ENCODE results near the gene TEX22.

TEX22 gene

GRCh38 chr14:105412771-105413543, 14.6 kb downstream of the TEX22 start:
- no peak overlapping the region for H3K27ac ChIP-seq (ENCODE audit: low read length)
- no peaks in the 10 kb centered on the region for H3K36me3 ChIP-seq (replicated peaks; ENCODE audit: insufficient read depth, low read length)
- H3K4me3 ChIP-seq (ENCODE audit: low read length), result no peak overlapping the region
- H3F3A ChIP-seq (ENCODE audit: insufficient read depth, low read length), result no peaks in the 10 kb centered on the region
- H4K20me1 ChIP-seq (ENCODE audit: insufficient read depth, low read length), result no peaks in the 10 kb centered on the region
- DNase-seq, result no peak
- H3K9me2 ChIP-seq (replicated peaks; ENCODE audit: insufficient read depth, low read length), result no peaks in the 10 kb centered on the region
- H3K79me2 ChIP-seq (ENCODE audit: low read length), result no peaks in the 10 kb centered on the region
- H3K4me1 ChIP-seq (ENCODE audit: low read length), result no peaks in the 10 kb centered on the region
- H3K27me3 ChIP-seq (replicated peaks; ENCODE audit: insufficient read depth, low read length), result peaks cover 12% of the 10 kb centered on the region
- no peaks in the 10 kb centered on the region for H3K9me3 ChIP-seq (replicated peaks; ENCODE audit: insufficient read depth, low read length)
- H2AFZ ChIP-seq (ENCODE audit: low read length), result no peak overlapping the region
- H3K9ac ChIP-seq (ENCODE audit: low read length), result no peak overlapping the region
- H3K4me2 ChIP-seq (ENCODE audit: low read depth, low read length), result no peak overlapping the region
- TF ChIP-seq EZH2 (optimal IDR thresholded peaks at IDR 0.05; ENCODE audit: low read depth, low read length) (no peak), EZH2phosphoT487 (IDR thresholded peaks at IDR 0.05; ENCODE audit: low read length) (no peak), CTCF (IDR thresholded peaks at IDR 0.05; ENCODE audit: low read length) (no peak)

- no peaks in the 10 kb centered on the region for H3K4me1 ChIP-seq (ENCODE audit: low read length)
- H4K20me1 ChIP-seq (ENCODE audit: insufficient read depth, low read length), result no peaks in the 10 kb centered on the region
These were observed 15.2 kb downstream of the TEX22 start for GRCh38 chr14:105413544-105413886.

GRCh38 chr14:105414456-105415371, 16.4 kb downstream of the TEX22 start:
- Histone ChIP-seq H3K9me2 (replicated peaks; ENCODE audit: insufficient read depth, low read length) (no peaks in the 10 kb centered on the region), H3K27me3 (replicated peaks; ENCODE audit: insufficient read depth, low read length) (peaks cover 12% of the 10 kb centered on the region), H4K20me1 (ENCODE audit: insufficient read depth, low read length) (no peaks in the 10 kb centered on the region), H2AFZ (ENCODE audit: low read length) (no peak overlapping the region), H3K9ac (ENCODE audit: low read length) (no peak overlapping the region), H3K27ac (ENCODE audit: low read length) (no peak overlapping the region), H3K4me2 (ENCODE audit: low read depth, low read length) (no peak overlapping the region), H3K4me1 (ENCODE audit: low read length) (no peaks in the 10 kb centered on the region), H3K4me3 (ENCODE audit: low read length) (no peak overlapping the region), H3K36me3 (replicated peaks; ENCODE audit: insufficient read depth, low read length) (no peaks in the 10 kb centered on the region), H3K9me3 (replicated peaks; ENCODE audit: insufficient read depth, low read length) (no peaks in the 10 kb centered on the region), H3F3A (ENCODE audit: insufficient read depth, low read length) (no peaks in the 10 kb centered on the region), H3K79me2 (ENCODE audit: low read length) (no peaks in the 10 kb centered on the region)
- peak; percentile 9; the same call in 1 of the 2 replicates for TF ChIP-seq CTCF (IDR thresholded peaks at IDR 0.05; ENCODE audit: low read length)
- no peak for TF ChIP-seq EZH2 (optimal IDR thresholded peaks at IDR 0.05; ENCODE audit: low read depth, low read length)
- TF ChIP-seq EZH2phosphoT487 (IDR thresholded peaks at IDR 0.05; ENCODE audit: low read length), result no peak
- DNase-seq, result no peak

More at GRCh38 chr14:105413544-105413886, 15.2 kb downstream of the TEX22 start:
- H3K36me3 ChIP-seq (replicated peaks; ENCODE audit: insufficient read depth, low read length), result no peaks in the 10 kb centered on the region
- H3K79me2 ChIP-seq (ENCODE audit: low read length), result no peaks in the 10 kb centered on the region
- TF ChIP-seq CTCF (IDR thresholded peaks at IDR 0.05; ENCODE audit: low read length), result no peak
- TF ChIP-seq EZH2phosphoT487 (IDR thresholded peaks at IDR 0.05; ENCODE audit: low read length), result no peak
- no peak for TF ChIP-seq EZH2 (optimal IDR thresholded peaks at IDR 0.05; ENCODE audit: low read depth, low read length)
- no peak overlapping the region for H3K27ac ChIP-seq (ENCODE audit: low read length)
- no peaks in the 10 kb centered on the region for H3K9me2 ChIP-seq (replicated peaks; ENCODE audit: insufficient read depth, low read length)
- no peaks in the 10 kb centered on the region for H3K9me3 ChIP-seq (replicated peaks; ENCODE audit: insufficient read depth, low read length)
- DNase-seq, result no peak
- H3K4me3 ChIP-seq (ENCODE audit: low read length), result no peak overlapping the region
- H3K27me3 ChIP-seq (replicated peaks; ENCODE audit: insufficient read depth, low read length), result peaks cover 12% of the 10 kb centered on the region
- no peak overlapping the region for H3K9ac ChIP-seq (ENCODE audit: low read length)
- H3K4me2 ChIP-seq (ENCODE audit: low read depth, low read length), result no peak overlapping the region
- no peaks in the 10 kb centered on the region for H3F3A ChIP-seq (ENCODE audit: insufficient read depth, low read length)
- H2AFZ ChIP-seq (ENCODE audit: low read length), result no peak overlapping the region

All from MM.1S (cell line).